Activated CD4-positive, alpha-beta T cell treated with anti-CD3 and anti-CD28 coated beads for 4 hours (primary cell): ENCODE measurements around the gene HENMT1.

Experiments used
- DNase-seq, 2 donors: peaks; one replicate each; pipeline ENCODE4 v3.0.0-alpha.2; 2020

The HENMT1 gene

GRCh38 chr1:108624069-108624468 lies 36.8 kb downstream of the HENMT1 start:
- no peak for DNase-seq

GRCh38 chr1:108617724-108618056 lies 43.2 kb downstream of the HENMT1 start:
- no peak for DNase-seq

- DNase-seq: no peak
Measured at GRCh38 chr1:108617008-108617723, 43.7 kb downstream of the HENMT1 start.

- no peak for DNase-seq
Measured at GRCh38 chr1:108615544-108615943, 45.3 kb downstream of the HENMT1 start.

GRCh38 chr1:108612496-108612895 lies 48.4 kb downstream of the HENMT1 start:
- DNase-seq: no peak

- DNase-seq: no peak
Measured at GRCh38 chr1:108611984-108612383, 48.9 kb downstream of the HENMT1 start.

GRCh38 chr1:108610073-108610472 lies 50.8 kb downstream of the HENMT1 start:
- DNase-seq: no peak

GRCh38 chr1:108609483-108610049 lies 51.3 kb downstream of the HENMT1 start:
- DNase-seq: no peak

GRCh38 chr1:108606478-108606877 lies 54.4 kb downstream of the HENMT1 start:
- DNase-seq: no peak

GRCh38 chr1:108605633-108606032 lies 55.3 kb downstream of the HENMT1 start:
- DNase-seq: no peak

- no peak for DNase-seq
Measured at GRCh38 chr1:108601708-108602410, 59.0 kb downstream of the HENMT1 start.

GRCh38 chr1:108600504-108600903 lies 60.4 kb downstream of the HENMT1 start:
- no peak for DNase-seq

- no peak for DNase-seq
Measured at GRCh38 chr1:108598340-108598739, 62.6 kb downstream of the HENMT1 start.
